GM12874 (cell line): ENCODE data around the gene GNG4.

Experiments used
- CTCF ChIP-seq: IDR thresholded peaks from 2 replicates; pipeline ENCODE4 v1.5.1; 2011; ENCODE audit warnings: low read depth, mild to moderate bottlenecking, control low read depth, low read length, moderate library complexity; ENCODE audit not compliant: insufficient read depth

GNG4 gene

GRCh38 chr1:235661568-235661967 lies 12.0 kb upstream of the GNG4 start:
- no peak for TF ChIP-seq CTCF

GRCh38 chr1:235659186-235659771 lies 9.7 kb upstream of the GNG4 start:
- TF ChIP-seq CTCF = no peak

- no peak for TF ChIP-seq CTCF
Measured at GRCh38 chr1:235657747-235658526, 8.4 kb upstream of the GNG4 start.

- TF ChIP-seq CTCF = no peak
Measured at GRCh38 chr1:235657269-235657668, 7.7 kb upstream of the GNG4 start.

GRCh38 chr1:235652364-235652763 lies 2.8 kb upstream of the GNG4 start:
- no peak for TF ChIP-seq CTCF

GRCh38 chr1:235651170-235651806 lies 1.7 kb upstream of the GNG4 start:
- no peak for TF ChIP-seq CTCF

GRCh38 chr1:235650341-235651169 lies 971 bp upstream of the GNG4 start:
- TF ChIP-seq CTCF = no peak
